Body of pancreas (tissue), 4 donors: ENCODE measurements around the gene BCL10. TPM values are rescaled to one million over a fixed set of nuclear protein-coding genes. Genes with fewer than 3 reads are reported as not detected.
A peak's percentile ranks its signal among the peaks of the same experiment; 100 is the strongest.
"Not testable (repeated sequence)": the region's sequence is repeated elsewhere in the genome, so short reads cannot be mapped to it uniquely, and the experiment has no call there.

Experiments used
- ATAC-seq: fragments of 150-250 bp; one replicate; pipeline ENCODE4 v1.9.1; 2016
- DNase-seq, 4 donors: peaks; one replicate each; pipeline ENCODE4 v3.0.0-alpha.2; 2019
- H3K27ac ChIP-seq, 4 donors: fragments of 200-600 bp; sonication (generic); 1 replicate in 3 of 4; 2 replicates in 1 of 4; pipeline versions ENCODE4 v1.5.1 to v1.6.1; 2016 to 2019; ENCODE audit warnings: mild to moderate bottlenecking in 1 of 4, mixed read lengths in 1 of 4, moderate library complexity in 1 of 4
- H3K27me3 ChIP-seq, 2 donors: fragments of 200-600 bp; sonication (generic); one replicate each; pipeline ENCODE4 v1.6.0; 2016; ENCODE audit warnings: mild to moderate bottlenecking in 1 of 2
- H3K36me3 ChIP-seq, 2 donors: fragments of 200-600 bp; sonication (generic); replicated peaks in 1 of 2; 2 replicates each; pipeline ENCODE4 v1.5.1; 2016; ENCODE audit warnings: low read depth in 2 of 2; ENCODE audit not compliant: insufficient read depth in 1 of 2
- H3K4me1 ChIP-seq: fragments of 200-600 bp; sonication (generic); one replicate; pipeline ENCODE4 v1.6.0; 2016
- H3K4me3 ChIP-seq, 2 donors: fragments of 200-600 bp; sonication (generic); 1 replicate in 1 of 2; 2 replicates in 1 of 2; pipeline ENCODE4 v1.5.1; 2016 to 2019
- H3K9me3 ChIP-seq, 3 donors: fragments of 200-600 bp; sonication (generic); 1 replicate in 2 of 3; 2 replicates in 1 of 3; pipeline ENCODE4 v1.5.1; 2016
- POLR2A ChIP-seq, 3 donors: fragments of 450-650 bp; IDR thresholded peaks; one replicate each; pipeline ENCODE4 v1.6.1; 2016; ENCODE audit warnings: antibody characterized with exemption in 3 of 3, mild to moderate bottlenecking in 2 of 3
- WGBS, 2 donors: methylation state at CpG; one replicate each; pipeline ENCODE4 v1.1.5; 2017; 5-methylcytosine and 5-hydroxymethylcytosine counted together
- intact Hi-C: fragments of 100-400 bp; cut with DNase I; formaldehyde crosslinking; loops from one replicate; pipeline ENCODE4 v1.15.1; 2023
- total RNA-seq, 2 donors: library from RNA; depleted of rRNA; stranded (reverse); fragments of >200 nt; gene quantifications; one replicate each; pipeline ENCODE4 v1.1.0, GENCODE V29; 2016
- TF ChIP-seq, protein P1 (sequence below), 7 experiments: fragments of 450-650 bp in 4 of 7; fragments of 200-600 bp in 3 of 7; sonication (generic) in 3 of 7; IDR thresholded peaks; one replicate each; pipeline ENCODE4 v1.5.1; 2016 to 2019; ENCODE audit warnings: antibody characterized with exemption in 7 of 7

The BCL10 gene
- total RNA-seq, 2 donors from 2014 or later, result 4.9 to 9.3 TPM

DNA sequence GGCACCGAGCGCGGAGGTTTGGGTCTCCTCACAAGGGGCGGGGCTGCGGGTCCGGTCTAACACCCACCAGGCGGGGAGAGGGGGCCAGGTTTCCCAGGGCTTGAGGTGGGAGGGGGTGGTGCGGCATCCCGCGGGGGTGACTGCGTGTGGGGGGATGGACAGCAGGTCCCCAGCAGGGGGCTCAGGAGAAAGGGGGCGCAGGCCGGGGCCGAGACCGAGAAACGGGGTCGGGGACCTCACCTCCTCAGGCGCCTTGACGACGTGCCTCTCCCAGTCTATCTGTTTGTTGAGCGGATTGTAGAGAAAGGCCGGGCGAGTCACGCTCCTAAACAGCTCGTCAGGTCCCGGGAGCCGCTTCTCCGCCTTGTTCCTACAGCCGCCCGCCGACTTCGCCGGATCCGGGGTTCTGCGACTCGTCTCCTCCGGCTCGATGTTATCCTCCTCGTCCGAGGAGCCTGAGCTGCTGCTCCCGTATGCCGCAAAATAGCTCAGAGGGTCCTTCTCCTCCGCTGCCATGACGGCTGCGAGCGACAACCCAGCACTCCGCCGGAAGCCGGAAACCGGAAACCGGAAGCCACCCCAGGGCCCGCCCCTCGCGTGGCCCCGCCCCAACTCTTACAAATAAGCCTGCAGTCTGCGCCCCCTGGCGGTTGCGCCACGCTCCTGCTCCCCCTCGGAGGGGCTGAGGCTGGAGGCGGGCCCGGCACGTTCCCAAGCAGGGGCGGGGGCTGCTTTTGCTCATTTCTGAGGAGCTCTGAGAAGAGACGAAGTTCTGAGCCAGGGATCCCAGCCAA is 17.1 kb downstream of the BCL10 start, which contains the start of gene C1orf52:
TSS of gene C1orf52 (minus strand) at position 545 of the 794 bp plus-strand sequence. CDS start at position 516, 29 bp downstream.
- Histone ChIP-seq H3K4me3 (peak within 1 kb of the TSS; percentile 92 to 94), H3K27me3 (no peaks in the 10 kb centered on the region), H3K27ac (peak within 1 kb of the TSS; percentile 59 to 84 (median 70)), H3K36me3 (no peaks in the 10 kb centered on the region), H3K9me3 (no peaks in the 10 kb centered on the region), H3K4me1 (peaks cover 70% of the 10 kb centered on the region)
- intact Hi-C loops, result no loop called here
- ATAC-seq (peak; percentile 87), DNase-seq (peak; percentile 95 to 98 (median 96))
- TF ChIP-seq POLR2A (IDR thresholded peaks at IDR 0.05), result peak in 2 of 3 donors; percentile 84 to 89
- TF ChIP-seq, protein P1, sequence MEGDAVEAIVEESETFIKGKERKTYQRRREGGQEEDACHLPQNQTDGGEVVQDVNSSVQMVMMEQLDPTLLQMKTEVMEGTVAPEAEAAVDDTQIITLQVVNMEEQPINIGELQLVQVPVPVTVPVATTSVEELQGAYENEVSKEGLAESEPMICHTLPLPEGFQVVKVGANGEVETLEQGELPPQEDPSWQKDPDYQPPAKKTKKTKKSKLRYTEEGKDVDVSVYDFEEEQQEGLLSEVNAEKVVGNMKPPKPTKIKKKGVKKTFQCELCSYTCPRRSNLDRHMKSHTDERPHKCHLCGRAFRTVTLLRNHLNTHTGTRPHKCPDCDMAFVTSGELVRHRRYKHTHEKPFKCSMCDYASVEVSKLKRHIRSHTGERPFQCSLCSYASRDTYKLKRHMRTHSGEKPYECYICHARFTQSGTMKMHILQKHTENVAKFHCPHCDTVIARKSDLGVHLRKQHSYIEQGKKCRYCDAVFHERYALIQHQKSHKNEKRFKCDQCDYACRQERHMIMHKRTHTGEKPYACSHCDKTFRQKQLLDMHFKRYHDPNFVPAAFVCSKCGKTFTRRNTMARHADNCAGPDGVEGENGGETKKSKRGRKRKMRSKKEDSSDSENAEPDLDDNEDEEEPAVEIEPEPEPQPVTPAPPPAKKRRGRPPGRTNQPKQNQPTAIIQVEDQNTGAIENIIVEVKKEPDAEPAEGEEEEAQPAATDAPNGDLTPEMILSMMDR (IDR thresholded peaks at IDR 0.05), result peak; percentile 96 to 100 (median 97)
- 0% methylated on average over 3 to 60 of the region's 65 CpGs for WGBS, 2 donors

DNA sequence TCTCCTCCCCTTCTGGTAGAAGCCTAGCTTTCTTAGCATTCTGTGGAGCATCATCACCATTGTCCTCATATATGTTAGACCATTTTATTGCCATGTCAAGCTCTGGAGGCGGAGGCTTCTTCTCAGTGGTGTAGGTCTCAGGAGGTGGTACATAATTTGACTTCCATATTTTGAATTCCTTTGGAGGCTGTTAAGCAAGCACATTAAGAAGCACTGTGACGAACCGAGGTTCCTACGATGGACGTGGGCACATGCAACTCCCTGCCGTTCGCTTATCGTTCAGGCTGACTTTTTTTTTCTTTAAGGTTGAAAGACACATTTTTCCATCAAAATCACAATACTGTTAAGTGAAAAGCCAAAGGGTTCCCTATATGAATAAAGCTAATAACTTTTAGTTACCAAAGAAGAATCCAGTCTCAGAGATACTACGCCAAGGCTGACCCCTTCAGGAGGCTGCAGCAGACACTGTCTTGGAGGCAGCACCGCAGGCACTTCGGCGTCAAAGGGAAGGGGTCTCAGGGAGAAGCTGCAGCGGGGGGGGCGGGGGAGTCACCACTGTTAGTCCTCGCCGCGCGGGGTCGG is 17.8 kb downstream of the BCL10 start:
- TF ChIP-seq, protein P1 (IDR thresholded peaks at IDR 0.05), result no peak
- TF ChIP-seq POLR2A (IDR thresholded peaks at IDR 0.05), result no peak
- Histone ChIP-seq H3K27ac (peak overlapping the region in 3 of 4 donors; percentile 59 to 84 (median 80)), H3K4me1 (peaks cover 69% of the 10 kb centered on the region), H3K36me3 (no peaks in the 10 kb centered on the region), H3K4me3 (peak overlapping the region; percentile 92 to 94), H3K9me3 (no peaks in the 10 kb centered on the region), H3K27me3 (no peaks in the 10 kb centered on the region)
- ATAC-seq (no peak), DNase-seq (peak in 1 of 4 donors; percentile 20)
- intact Hi-C loops, result no loop called here
- 4 to 5% methylated on average over 10 to 19 of the region's 19 CpGs for WGBS, 2 donors

DNA sequence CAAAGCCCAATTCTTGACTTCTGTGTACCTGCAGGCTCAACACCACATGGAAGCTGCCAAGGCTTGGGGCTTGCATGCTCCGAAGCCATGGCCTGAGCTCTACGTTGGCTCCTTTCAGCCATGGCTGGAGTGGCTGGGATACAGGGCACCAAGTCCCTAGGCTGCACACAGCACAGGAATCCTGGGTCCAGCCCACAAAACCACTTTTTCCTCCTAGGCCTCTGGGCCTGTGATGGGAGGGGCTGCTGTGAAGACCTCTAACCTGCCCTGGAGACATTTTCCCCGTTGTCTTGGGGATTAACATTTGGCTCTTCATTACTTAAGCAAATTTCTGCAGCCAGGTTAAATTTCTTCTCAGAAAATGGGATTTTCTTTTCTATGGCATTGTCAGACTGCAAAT is 27.4 kb downstream of the BCL10 start:
- not testable (repeated sequence) for H3K9me3 ChIP-seq, H3K36me3 ChIP-seq, H3K4me1 ChIP-seq, DNase-seq, H3K4me3 ChIP-seq, H3K27ac ChIP-seq, ATAC-seq, H3K27me3 ChIP-seq
- 91 to 100% methylated on average over 2 to 3 of the region's 3 CpGs for WGBS, 2 donors
- intact Hi-C loops, result loop anchor here (5.0 kb wide), 1 partner anchor 137 kb away; no protein-coding TSS in a partner anchor

DNA sequence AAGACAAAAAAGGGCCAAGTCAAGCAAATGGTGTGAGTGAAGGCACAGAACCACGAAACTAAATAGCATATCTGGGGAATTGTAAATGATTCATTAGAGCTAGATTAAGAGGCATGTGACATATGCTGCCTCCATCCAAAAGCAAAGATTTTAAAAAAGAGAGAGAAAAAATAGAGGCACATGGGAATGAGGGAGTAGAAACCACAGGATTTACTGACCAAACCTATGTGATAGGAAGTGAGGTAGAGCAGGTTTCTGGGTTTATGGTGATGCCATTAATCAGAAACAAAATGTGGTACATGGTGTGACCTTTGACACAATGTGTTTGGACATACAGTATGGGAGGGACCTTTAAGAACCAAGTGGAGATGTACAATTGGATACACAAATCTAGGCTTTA is 30.5 kb downstream of the BCL10 start:
- Histone ChIP-seq H3K4me1 (peaks cover 4% of the 10 kb centered on the region), H3K27me3 (no peaks in the 10 kb centered on the region), H3K9me3 (no peaks in the 10 kb centered on the region), H3K27ac (no peak overlapping the region), H3K4me3 (no peak overlapping the region), H3K36me3 (no peaks in the 10 kb centered on the region)
- TF ChIP-seq POLR2A (IDR thresholded peaks at IDR 0.05), result no peak
- TF ChIP-seq, protein P1 (IDR thresholded peaks at IDR 0.05), result no peak
- DNase-seq (no peak), ATAC-seq (no peak)
- intact Hi-C loops, result loop anchor here (5.0 kb wide), 1 partner anchor 134 kb away; no protein-coding TSS in a partner anchor
- WGBS, 2 donors, result 42 to 43% methylated on average over 1 of the region's 1 CpG

DNA sequence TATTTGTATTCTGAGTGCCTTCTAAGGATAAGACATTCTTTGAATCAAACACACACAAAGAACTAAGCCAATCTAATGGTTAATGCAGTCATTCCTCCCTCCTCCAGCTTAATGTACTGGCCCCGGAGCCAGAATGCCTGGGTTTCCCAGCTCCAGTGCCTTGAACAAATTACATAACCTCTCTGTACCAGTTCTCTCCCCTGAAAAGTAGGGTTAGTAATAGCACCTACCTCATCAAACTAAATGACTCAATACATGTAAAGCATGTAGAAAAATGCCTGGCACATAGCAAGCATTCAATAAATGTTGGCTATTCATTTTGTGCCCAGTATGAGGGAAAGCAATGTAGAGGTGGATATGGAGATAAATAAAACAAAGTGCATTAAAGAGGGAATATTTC is 31.0 kb downstream of the BCL10 start:
- 72 to 74% methylated on average over 1 of the region's 1 CpG for WGBS, 2 donors

More for the DNA sequence above, 31.0 kb downstream of the BCL10 start:
- no peaks in the 10 kb centered on the region for H3K36me3 ChIP-seq
- H3K27ac ChIP-seq, result no peak overlapping the region
- ATAC-seq, result no peak
- TF ChIP-seq POLR2A (IDR thresholded peaks at IDR 0.05), result no peak
- TF ChIP-seq, protein P1 (IDR thresholded peaks at IDR 0.05), result no peak
- H3K27me3 ChIP-seq, result no peaks in the 10 kb centered on the region
- H3K4me3 ChIP-seq, result no peak overlapping the region
- intact Hi-C loops, result loop anchor here (5.0 kb wide), 1 partner anchor 133 kb away; no protein-coding TSS in a partner anchor
- peaks cover 9% of the 10 kb centered on the region for H3K4me1 ChIP-seq
- H3K9me3 ChIP-seq, result no peaks in the 10 kb centered on the region
- DNase-seq, result no peak
